NCI-H2227 (cell line): ENCODE measurements around the gene SCN1B.

Source experiments
- DNase-seq: peaks from one replicate; lab custom pipeline; 2025; ENCODE audit not compliant: unreplicated experiment; lab: John Stamatoyannopoulos, UW

SCN1B gene

GRCh38 chr19:35051796-35052195, 21.5 kb downstream of the SCN1B start:
- DNase-seq: no peak

GRCh38 chr19:35052599-35053190, 22.4 kb downstream of the SCN1B start:
- no peak for DNase-seq

- no peak for DNase-seq
Observed at GRCh38 chr19:35053667-35054293, 23.5 kb downstream of the SCN1B start.

- DNase-seq: no peak
Observed at GRCh38 chr19:35054626-35055025, 24.4 kb downstream of the SCN1B start.

- DNase-seq: peak; percentile 71
Observed at GRCh38 chr19:35055715-35056179, 25.5 kb downstream of the SCN1B start.

- DNase-seq: no peak
Observed at GRCh38 chr19:35056513-35057063, 26.3 kb downstream of the SCN1B start.

- DNase-seq: no peak
Observed at GRCh38 chr19:35058370-35058769, 28.1 kb downstream of the SCN1B start.

GRCh38 chr19:35059006-35059798, 28.9 kb downstream of the SCN1B start:
- DNase-seq: no peak

GRCh38 chr19:35059799-35060091, 29.5 kb downstream of the SCN1B start:
- DNase-seq: no peak

GRCh38 chr19:35060160-35060855, 30.0 kb downstream of the SCN1B start:
- DNase-seq: no peak

GRCh38 chr19:35061583-35062373, 31.5 kb downstream of the SCN1B start:
- no peak for DNase-seq

GRCh38 chr19:35062942-35063341, 32.7 kb downstream of the SCN1B start:
- DNase-seq: no peak

- DNase-seq: no peak
Observed at GRCh38 chr19:35063940-35064818, 33.9 kb downstream of the SCN1B start.

GRCh38 chr19:35065574-35065973, 35.3 kb downstream of the SCN1B start:
- no peak for DNase-seq

- no peak for DNase-seq
Observed at GRCh38 chr19:35066121-35066520, 35.9 kb downstream of the SCN1B start.

GRCh38 chr19:35066691-35067563, 36.7 kb downstream of the SCN1B start:
- peak; percentile 99 for DNase-seq

GRCh38 chr19:35068941-35069634, 38.8 kb downstream of the SCN1B start:
- no peak for DNase-seq

- DNase-seq: no peak
Observed at GRCh38 chr19:35069696-35070095, 39.4 kb downstream of the SCN1B start.
